H9 (cell line): ENCODE results near the gene GABRB3. TPM values are rescaled to one million over a fixed set of nuclear protein-coding genes. Genes with fewer than 3 reads are reported as not detected.

Source experiments
- DNase-seq: peaks from one replicate; pipeline ENCODE4 v3.0.0-alpha.2; 2017
- H2AFZ ChIP-seq: one replicate; pipeline ENCODE4 v1.6.1; 2013; ENCODE audit warnings: mild to moderate bottlenecking, low read length, control low read depth, moderate library complexity
- H2AK5ac ChIP-seq: 2 replicates; pipeline ENCODE4 v1.6.1; 2013; ENCODE audit warnings: low read length, control low read depth, mixed read lengths; ENCODE audit not compliant: insufficient read length
- H2BK120ac ChIP-seq: one replicate; pipeline ENCODE4 v1.6.1; 2013; ENCODE audit warnings: low read depth, mild to moderate bottlenecking, low read length, control low read depth, inconsistent platforms; ENCODE audit not compliant: poor library complexity, severe bottlenecking
- H2BK12ac ChIP-seq: 2 replicates; pipeline ENCODE4 v1.6.1; 2013; ENCODE audit warnings: low read length, control low read depth, mixed read lengths, low read depth; ENCODE audit not compliant: insufficient read length
- H2BK15ac ChIP-seq: 2 replicates; pipeline ENCODE4 v1.6.1; 2013; ENCODE audit warnings: low read depth, low read length, control low read depth
- H2BK20ac ChIP-seq: one replicate; pipeline ENCODE4 v1.6.1; 2013; ENCODE audit warnings: low read depth, mild to moderate bottlenecking, low read length, control low read depth, inconsistent platforms; ENCODE audit not compliant: poor library complexity, severe bottlenecking
- H2BK5ac ChIP-seq: 2 replicates; pipeline ENCODE4 v1.6.1; 2013; ENCODE audit warnings: low read length, control low read depth, mixed read lengths; ENCODE audit not compliant: insufficient read length
- H3K14ac ChIP-seq: 2 replicates; pipeline ENCODE4 v1.6.1; 2013; ENCODE audit warnings: low read length, control low read depth; ENCODE audit not compliant: insufficient read depth
- H3K18ac ChIP-seq: 2 replicates; pipeline ENCODE4 v1.6.1; 2013; ENCODE audit warnings: low read depth, mild to moderate bottlenecking, mixed read lengths, low read length, control low read depth; ENCODE audit not compliant: insufficient read length
- H3K23ac ChIP-seq: 2 replicates; pipeline ENCODE4 v1.6.1; 2013; ENCODE audit warnings: low read length, control low read depth, mixed read lengths, low read depth; ENCODE audit not compliant: insufficient read length
- H3K23me2 ChIP-seq: 2 replicates; pipeline ENCODE4 v1.6.1; 2013; ENCODE audit warnings: low read depth, mild to moderate bottlenecking, mixed read lengths, low read length, control low read depth; ENCODE audit not compliant: insufficient read length, poor library complexity, severe bottlenecking
- H3K27ac ChIP-seq: 2 replicates; pipeline ENCODE4 v1.5.1; 2013; ENCODE audit warnings: low read length, control low read depth, mixed read lengths, low read depth; ENCODE audit not compliant: insufficient read length
- H3K27me3 ChIP-seq: 2 replicates; pipeline ENCODE4 v1.6.1; 2013; ENCODE audit warnings: low read length, control low read depth, inconsistent platforms; ENCODE audit not compliant: insufficient read depth
- H3K4ac ChIP-seq: 2 replicates; pipeline ENCODE4 v1.6.1; 2013; ENCODE audit warnings: low read depth, mild to moderate bottlenecking, control low read depth, inconsistent platforms, low read length, moderate library complexity
- H3K4me1 ChIP-seq: 2 replicates; pipeline ENCODE4 v1.6.1; 2013; ENCODE audit warnings: low read length, control low read depth, inconsistent platforms; ENCODE audit not compliant: insufficient read depth
- H3K4me2 ChIP-seq: 2 replicates; pipeline ENCODE4 v1.6.1; 2013; ENCODE audit warnings: low read length, control low read depth, mixed read lengths; ENCODE audit not compliant: insufficient read length, insufficient read depth
- H3K56ac ChIP-seq: 2 replicates; pipeline ENCODE4 v1.6.1; 2013; ENCODE audit warnings: low read depth, mild to moderate bottlenecking, mixed read lengths, low read length, control low read depth; ENCODE audit not compliant: insufficient read length
- H3K79me1 ChIP-seq: 2 replicates; pipeline ENCODE4 v1.6.1; 2013; ENCODE audit warnings: low read depth, mild to moderate bottlenecking, moderate library complexity, low read length, control low read depth, inconsistent platforms; ENCODE audit not compliant: insufficient read depth, poor library complexity, severe bottlenecking
- H3K79me2 ChIP-seq: 2 replicates; pipeline ENCODE4 v1.6.1; 2013; ENCODE audit warnings: low read length, control low read depth, inconsistent platforms; ENCODE audit not compliant: insufficient read depth
- H3K9ac ChIP-seq: 2 replicates; pipeline ENCODE4 v1.6.1; 2013; ENCODE audit warnings: low read length, control low read depth, mixed read lengths; ENCODE audit not compliant: insufficient read length; ENCODE audit errors: extremely low read depth
- H3K9me3 ChIP-seq: one replicate; pipeline ENCODE4 v1.6.1; 2013; ENCODE audit warnings: low read depth, low read length, inconsistent platforms; ENCODE audit not compliant: control insufficient read depth
- H3T11ph ChIP-seq: one replicate; pipeline ENCODE4 v1.6.1; 2013; ENCODE audit warnings: mild to moderate bottlenecking, low read length, control low read depth, inconsistent platforms
- H4K20me1 ChIP-seq: one replicate; pipeline ENCODE4 v1.6.1; 2013; ENCODE audit not compliant: control insufficient read depth, insufficient read length, insufficient read depth
- H4K5ac ChIP-seq: 2 replicates; pipeline ENCODE4 v1.6.1; 2013; ENCODE audit warnings: low read depth, mild to moderate bottlenecking, mixed read lengths, low read length, control low read depth; ENCODE audit not compliant: insufficient read length
- H4K8ac ChIP-seq: replicated peaks from 2 replicates; pipeline ENCODE4 v1.6.1; 2013; ENCODE audit warnings: low read length, control low read depth, mixed read lengths, low read depth; ENCODE audit not compliant: insufficient read length
- H4K91ac ChIP-seq: 2 replicates; pipeline ENCODE4 v1.6.1; 2013; ENCODE audit warnings: low read depth, mild to moderate bottlenecking, moderate library complexity, mixed read lengths, low read length, control low read depth; ENCODE audit not compliant: insufficient read length
- H3K27ac Mint-ChIP-seq, 3 experiments: 2 replicates in 2 of 3; 3 replicates in 1 of 3; pipeline ENCODE4 v1.8.0; 2020 to 2021; ENCODE audit warnings: mixed read lengths in 3 of 3, mild to moderate bottlenecking in 1 of 3, moderate library complexity in 1 of 3
- H3K27me3 Mint-ChIP-seq: 2 replicates; pipeline ENCODE4 v1.8.0; 2021; ENCODE audit warnings: low read depth, mild to moderate bottlenecking, moderate library complexity, mixed read lengths
- H3K36me3 Mint-ChIP-seq, 3 experiments: 2 replicates in 2 of 3; 3 replicates in 1 of 3; pipeline ENCODE4 v1.8.0; 2020 to 2021; ENCODE audit warnings: low read depth in 3 of 3, mixed read lengths in 3 of 3; ENCODE audit not compliant: insufficient read depth in 1 of 3
- H3K4me1 Mint-ChIP-seq, 2 experiments: 2 replicates each; pipeline ENCODE4 v1.8.0; 2020; ENCODE audit warnings: mixed read lengths in 2 of 2
- H3K4me3 Mint-ChIP-seq, 2 experiments: 2 replicates in 1 of 2; 3 replicates in 1 of 2; pipeline ENCODE4 v1.8.0; 2020 to 2021; ENCODE audit warnings: mild to moderate bottlenecking in 2 of 2, mixed read lengths in 2 of 2, moderate library complexity in 1 of 2
- H3K9me3 Mint-ChIP-seq, 2 experiments: 2 replicates in 1 of 2; 3 replicates in 1 of 2; pipeline ENCODE4 v1.8.0; 2020; ENCODE audit warnings: mild to moderate bottlenecking in 2 of 2, mixed read lengths in 2 of 2, moderate library complexity in 1 of 2
- CTCF ChIP-seq: fragments of 200-600 bp; sonication (generic); conservative IDR thresholded peaks from 3 replicates; pipeline ENCODE4 v1.8.0; 2021; ENCODE audit warnings: antibody characterized with exemption, mild to moderate bottlenecking
- WGBS: extraction: QIAGEN DNeasy Blood & Tissue Kit; methylation state at CpG from one replicate; pipeline ENCODE4 v1.1.7; 2013; ENCODE audit warnings: missing lambda C conversion rate, low lambda C conversion rate, mixed read lengths; ENCODE audit not compliant: insufficient read length; ENCODE audit errors: extremely low coverage; 5-methylcytosine and 5-hydroxymethylcytosine counted together
- total RNA-seq: library from RNA; stranded (reverse); gene quantifications from 2 replicates; pipeline ENCODE4 v1.2.1, GENCODE V29; 2021

Gene GABRB3
- total RNA-seq, 1 experiment from 2014 or later, result 98.2 TPM

- no peak overlapping the region for H3K14ac ChIP-seq
- no peak overlapping the region for H3T11ph ChIP-seq
- H3K4me1 ChIP-seq, result peaks cover 2% of the 10 kb centered on the region; the same call in 1 of the 2 replicates
- H2AFZ ChIP-seq, result no peak overlapping the region
- H3K23me2 ChIP-seq, result no peaks in the 10 kb centered on the region
- DNase-seq, result no peak
- H3K9me3 ChIP-seq, result no peaks in the 10 kb centered on the region
- no peak overlapping the region for H2BK20ac ChIP-seq
- H4K5ac ChIP-seq, result no peak overlapping the region
- no peak overlapping the region for H3K56ac ChIP-seq
- H3K79me1 ChIP-seq, result peaks cover 4% of the 10 kb centered on the region
- H3K18ac ChIP-seq, result no peak overlapping the region
- peaks cover 5% of the 10 kb centered on the region; the same call in 1 of the 2 replicates for H3K79me2 ChIP-seq
- H3K23ac ChIP-seq, result no peak overlapping the region
- no peak overlapping the region for H4K8ac ChIP-seq
- Mint-ChIP-seq H3K36me3 (peaks cover 8 to 14% (median 8%) of the 10 kb centered on the region in 3 experiments; a peak in 6 of 7 replicates), H3K27me3 (no peaks in the 10 kb centered on the region), H3K4me1 (peaks cover 30 to 34% of the 10 kb centered on the region in 2 experiments), H3K27ac (peak overlapping the region in 1 of 3 experiments; percentile 56; a peak in 1 of 7 replicates), H3K9me3 (no peaks in the 10 kb centered on the region), H3K4me3 (no peak overlapping the region)
- no peak overlapping the region for H3K4ac ChIP-seq
- no peak overlapping the region for H2BK5ac ChIP-seq
- H4K20me1 ChIP-seq, result no peaks in the 10 kb centered on the region
- H2BK120ac ChIP-seq, result no peak overlapping the region
- no peak for TF ChIP-seq CTCF
- H3K9ac ChIP-seq, result no peak overlapping the region
- no peak overlapping the region for H4K91ac ChIP-seq
- H2BK12ac ChIP-seq, result no peak overlapping the region
- no peak overlapping the region for H2BK15ac ChIP-seq
- H2AK5ac ChIP-seq, result no peak overlapping the region
- no CpG with 5 or more reads among the region's 7 CpGs for WGBS
- H3K4me2 ChIP-seq, result no peak overlapping the region
- H3K27me3 ChIP-seq, result no peaks in the 10 kb centered on the region
- no peak overlapping the region for H3K27ac ChIP-seq
Observed at GRCh38 chr15:26744894-26745293, 28.0 kb downstream of the GABRB3 start.
